Right ventricle myocardium superior (tissue), 1 donor: ENCODE results near the gene CPTP. TPM values are rescaled to one million over a fixed set of nuclear protein-coding genes. Genes with fewer than 3 reads are reported as not detected.

Experiments used
- ATAC-seq: fragments of 200-7000 bp; cut with Tn5 transposase; one replicate; pipeline ENCODE4 v1.9.1; 2020; ENCODE audit warnings: mild to moderate bottlenecking; ENCODE audit not compliant: poor library complexity
- DNase-seq: peaks from one replicate; pipeline ENCODE4 v3.0.0-alpha.2; 2020
- intact Hi-C: fragments of 100-400 bp; cut with DNase I; formaldehyde crosslinking; loops from one replicate; pipeline ENCODE4 v1.11.2; 2022
- total RNA-seq: library from RNA; stranded (reverse); fragmentation: NEBNext Ultra II Directional; extraction: Animal tissue kit (Norgen Biotek cat#: 25700); gene quantifications from one replicate; pipeline ENCODE4 v1.2.1, GENCODE V29; 2021
- donor health status: DM: no; HTN: yes; CAD: no; lungs with severe emphysema.

The CPTP gene
- total RNA-seq, 1 donor from 2014 or later = 113 TPM

- ATAC-seq (peak; percentile 5), DNase-seq (no peak)
- intact Hi-C loops = loop anchor here (5.0 kb wide), 1 partner anchor 169 kb away; no protein-coding TSS in a partner anchor
These were observed 33.5 kb upstream of the CPTP start for GRCh38 chr1:1291023-1291528.

GRCh38 chr1:1291548-1292441 is 32.8 kb upstream of the CPTP start:
- intact Hi-C loops = loop anchor here (5.0 kb wide), 1 partner anchor 169 kb away; no protein-coding TSS in a partner anchor
- DNase-seq = peak; percentile 76
- peak; percentile 79 for ATAC-seq

- intact Hi-C loops = loop anchor here (5.0 kb wide), 1 partner anchor 170 kb away; no protein-coding TSS in a partner anchor
- ATAC-seq (peak; percentile 5), DNase-seq (no peak)
These were observed 32.2 kb upstream of the CPTP start for GRCh38 chr1:1292442-1292779.

GRCh38 chr1:1292851-1293250 is 31.8 kb upstream of the CPTP start:
- DNase-seq = no peak
- ATAC-seq = no peak
- intact Hi-C loops = loop anchor here (5.0 kb wide), 1 partner anchor 171 kb away; no protein-coding TSS in a partner anchor

GRCh38 chr1:1293263-1294249 is 31.0 kb upstream of the CPTP start:
- ATAC-seq (no peak), DNase-seq (no peak)
- intact Hi-C loops = loop anchor here (5.0 kb wide), 1 partner anchor 171 kb away; no protein-coding TSS in a partner anchor

GRCh38 chr1:1294250-1294890 is 30.2 kb upstream of the CPTP start:
- DNase-seq = no peak
- intact Hi-C loops = loop anchor here (5.0 kb wide), 1 partner anchor 172 kb away; no protein-coding TSS in a partner anchor
- ATAC-seq = no peak

GRCh38 chr1:1295154-1295923 is 29.3 kb upstream of the CPTP start:
- intact Hi-C loops = no loop called here

GRCh38 chr1:1296070-1297061 is 28.2 kb upstream of the CPTP start:
- DNase-seq (no peak), ATAC-seq (no peak)
- intact Hi-C loops = no loop called here

More at GRCh38 chr1:1295154-1295923, 29.3 kb upstream of the CPTP start:
- ATAC-seq = no peak
- DNase-seq = no peak

- intact Hi-C loops = no loop called here
These were observed 26.7 kb upstream of the CPTP start for GRCh38 chr1:1297802-1298424.

GRCh38 chr1:1298861-1299685 is 25.5 kb upstream of the CPTP start:
- ATAC-seq (no peak), DNase-seq (no peak)
- intact Hi-C loops = no loop called here

More at GRCh38 chr1:1297802-1298424, 26.7 kb upstream of the CPTP start:
- DNase-seq = no peak
- no peak for ATAC-seq

- DNase-seq (no peak), ATAC-seq (no peak)
- intact Hi-C loops = no loop called here
These were observed 24.8 kb upstream of the CPTP start for GRCh38 chr1:1299686-1300351.

- DNase-seq = no peak
- no peak for ATAC-seq
- intact Hi-C loops = no loop called here
These were observed 24.3 kb upstream of the CPTP start for GRCh38 chr1:1300352-1300739.

- intact Hi-C loops = no loop called here
These were observed 22.6 kb upstream of the CPTP start for GRCh38 chr1:1302006-1302430.

GRCh38 chr1:1302951-1303509 is 21.6 kb upstream of the CPTP start:
- no peak for ATAC-seq
- DNase-seq = no peak
- intact Hi-C loops = no loop called here

More at GRCh38 chr1:1302006-1302430, 22.6 kb upstream of the CPTP start:
- DNase-seq = no peak
- no peak for ATAC-seq
